Neural progenitor cell (in vitro differentiated cells): ENCODE results near the gene CIB1.

Experiments
- EZH2 ChIP-seq: fragments of 200-600 bp; sonication (generic); IDR thresholded peaks from 2 replicates; pipeline ENCODE4 v1.6.1; 2017; ENCODE audit warnings: antibody characterized with exemption, mild to moderate bottlenecking, moderate library complexity
- EZH2phosphoT487 ChIP-seq: fragments of 200-600 bp; sonication (generic); IDR thresholded peaks from 2 replicates; pipeline ENCODE4 v1.6.1; 2017; ENCODE audit warnings: antibody characterized with exemption
- TF ChIP-seq, protein P1 (sequence below): fragments of 200-600 bp; sonication (generic); IDR thresholded peaks from 2 replicates; pipeline ENCODE4 v1.5.1; 2017; ENCODE audit warnings: antibody characterized with exemption, mild to moderate bottlenecking

DNA sequence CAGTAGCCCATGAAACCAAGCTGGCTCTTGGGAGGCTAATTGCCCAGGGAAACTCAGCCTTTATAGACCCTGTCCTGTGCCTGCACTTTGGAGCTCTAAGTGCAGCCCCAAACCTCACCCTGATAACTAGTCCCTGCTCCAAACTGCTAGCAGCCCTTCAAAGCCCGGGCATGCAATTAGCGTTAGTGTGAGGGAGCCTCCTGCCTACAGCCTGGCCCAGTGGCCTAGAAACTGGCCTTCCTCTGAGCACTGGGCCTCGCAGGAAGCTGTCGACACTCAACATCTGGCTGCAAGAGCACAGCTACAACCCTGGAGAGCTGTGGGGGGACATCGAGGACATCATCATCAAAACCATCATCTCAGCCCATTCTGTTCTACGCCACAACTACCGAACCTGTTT is 24.0 kb upstream of the CIB1 start:
- TF ChIP-seq, protein P1, sequence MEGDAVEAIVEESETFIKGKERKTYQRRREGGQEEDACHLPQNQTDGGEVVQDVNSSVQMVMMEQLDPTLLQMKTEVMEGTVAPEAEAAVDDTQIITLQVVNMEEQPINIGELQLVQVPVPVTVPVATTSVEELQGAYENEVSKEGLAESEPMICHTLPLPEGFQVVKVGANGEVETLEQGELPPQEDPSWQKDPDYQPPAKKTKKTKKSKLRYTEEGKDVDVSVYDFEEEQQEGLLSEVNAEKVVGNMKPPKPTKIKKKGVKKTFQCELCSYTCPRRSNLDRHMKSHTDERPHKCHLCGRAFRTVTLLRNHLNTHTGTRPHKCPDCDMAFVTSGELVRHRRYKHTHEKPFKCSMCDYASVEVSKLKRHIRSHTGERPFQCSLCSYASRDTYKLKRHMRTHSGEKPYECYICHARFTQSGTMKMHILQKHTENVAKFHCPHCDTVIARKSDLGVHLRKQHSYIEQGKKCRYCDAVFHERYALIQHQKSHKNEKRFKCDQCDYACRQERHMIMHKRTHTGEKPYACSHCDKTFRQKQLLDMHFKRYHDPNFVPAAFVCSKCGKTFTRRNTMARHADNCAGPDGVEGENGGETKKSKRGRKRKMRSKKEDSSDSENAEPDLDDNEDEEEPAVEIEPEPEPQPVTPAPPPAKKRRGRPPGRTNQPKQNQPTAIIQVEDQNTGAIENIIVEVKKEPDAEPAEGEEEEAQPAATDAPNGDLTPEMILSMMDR, result no peak
- TF ChIP-seq EZH2 (no peak), EZH2phosphoT487 (no peak)
